ENCODE data around the gene AGXT.

The AGXT gene

DNA sequence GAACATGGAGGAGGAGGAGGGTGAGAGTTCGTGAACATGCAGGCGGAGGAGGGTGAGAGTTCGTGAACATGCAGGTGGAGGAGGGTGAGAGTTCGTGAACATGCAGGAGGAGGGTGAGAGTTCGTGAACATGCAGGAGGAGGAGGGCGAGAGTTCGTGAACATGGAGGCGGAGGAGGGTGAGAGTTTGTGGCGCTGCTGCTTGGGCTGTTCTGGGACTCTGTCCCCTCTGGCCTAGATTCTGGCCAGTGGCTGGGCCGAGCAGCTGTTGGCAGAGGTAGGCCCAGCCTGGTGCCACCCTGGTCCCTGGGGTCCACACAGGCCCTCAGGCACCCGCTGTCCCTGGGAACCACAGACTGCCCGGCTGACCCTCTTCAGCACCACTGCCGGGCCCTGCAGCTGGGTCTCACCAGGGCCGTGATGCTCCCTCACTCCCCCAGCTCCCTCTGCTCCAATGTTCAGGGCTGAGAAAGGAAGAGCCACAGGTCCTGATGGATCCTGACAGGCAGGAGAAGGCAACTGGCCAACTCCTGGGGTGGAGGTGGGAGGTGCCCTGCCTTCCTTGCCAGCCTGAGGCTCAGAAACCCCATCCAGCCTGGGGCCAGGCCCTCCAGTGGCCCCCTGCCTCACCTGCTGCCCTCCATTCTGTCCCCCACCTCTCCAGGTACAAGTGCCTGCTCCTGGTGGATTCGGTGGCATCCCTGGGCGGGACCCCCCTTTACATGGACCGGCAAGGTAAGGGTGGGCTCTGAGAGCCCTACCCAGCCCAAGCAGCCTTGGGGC, 3.9 kb downstream of the AGXT start:
- Histone ChIP-seq H3K36me3 (replicated peaks; ENCODE audit: low read depth, low read length) (no peaks in the 10 kb centered on the region), H3K9me3 (ENCODE audit: insufficient read depth, low read length) (no peaks in the 10 kb centered on the region), H3K4me1 (ENCODE audit: low read length) (no peaks in the 10 kb centered on the region), H3K27ac (ENCODE audit: low read length) (no peak overlapping the region), H2AFZ (ENCODE audit: low read depth, low read length) (no peak overlapping the region), H3K27me3 (ENCODE audit: low read depth, low read length) (no peaks in the 10 kb centered on the region), H4K20me1 (ENCODE audit: insufficient read depth, low read length) (no peaks in the 10 kb centered on the region), H3K4me2 (ENCODE audit: low read length) (no peak overlapping the region), H3K4me3 (ENCODE audit: low read length) (no peak overlapping the region), H3K9ac (ENCODE audit: low read length) (no peak overlapping the region), H3K79me2 (ENCODE audit: low read length) (no peaks in the 10 kb centered on the region)
- TF ChIP-seq, protein P1, sequence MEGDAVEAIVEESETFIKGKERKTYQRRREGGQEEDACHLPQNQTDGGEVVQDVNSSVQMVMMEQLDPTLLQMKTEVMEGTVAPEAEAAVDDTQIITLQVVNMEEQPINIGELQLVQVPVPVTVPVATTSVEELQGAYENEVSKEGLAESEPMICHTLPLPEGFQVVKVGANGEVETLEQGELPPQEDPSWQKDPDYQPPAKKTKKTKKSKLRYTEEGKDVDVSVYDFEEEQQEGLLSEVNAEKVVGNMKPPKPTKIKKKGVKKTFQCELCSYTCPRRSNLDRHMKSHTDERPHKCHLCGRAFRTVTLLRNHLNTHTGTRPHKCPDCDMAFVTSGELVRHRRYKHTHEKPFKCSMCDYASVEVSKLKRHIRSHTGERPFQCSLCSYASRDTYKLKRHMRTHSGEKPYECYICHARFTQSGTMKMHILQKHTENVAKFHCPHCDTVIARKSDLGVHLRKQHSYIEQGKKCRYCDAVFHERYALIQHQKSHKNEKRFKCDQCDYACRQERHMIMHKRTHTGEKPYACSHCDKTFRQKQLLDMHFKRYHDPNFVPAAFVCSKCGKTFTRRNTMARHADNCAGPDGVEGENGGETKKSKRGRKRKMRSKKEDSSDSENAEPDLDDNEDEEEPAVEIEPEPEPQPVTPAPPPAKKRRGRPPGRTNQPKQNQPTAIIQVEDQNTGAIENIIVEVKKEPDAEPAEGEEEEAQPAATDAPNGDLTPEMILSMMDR (IDR thresholded peaks at IDR 0.05; ENCODE audit: low read depth, low read length), result no peak
- TF ChIP-seq EZH2phosphoT487 (IDR thresholded peaks at IDR 0.05; ENCODE audit: low read depth), result no peak

- Histone ChIP-seq H3K4me1 (ENCODE audit: low read length) (no peaks in the 10 kb centered on the region), H3K27ac (ENCODE audit: low read length) (no peak overlapping the region), H3K4me3 (ENCODE audit: low read length) (no peak overlapping the region), H3K9ac (ENCODE audit: low read length) (no peak overlapping the region), H3K9me3 (ENCODE audit: insufficient read depth, low read length) (no peaks in the 10 kb centered on the region), H3K79me2 (ENCODE audit: low read length) (no peaks in the 10 kb centered on the region), H3K27me3 (ENCODE audit: low read depth, low read length) (no peaks in the 10 kb centered on the region), H4K20me1 (ENCODE audit: insufficient read depth, low read length) (no peaks in the 10 kb centered on the region), H2AFZ (ENCODE audit: low read depth, low read length) (no peak overlapping the region), H3K36me3 (replicated peaks; ENCODE audit: low read depth, low read length) (no peaks in the 10 kb centered on the region), H3K4me2 (ENCODE audit: low read length) (no peak overlapping the region)
- no peak for TF ChIP-seq EZH2phosphoT487 (IDR thresholded peaks at IDR 0.05; ENCODE audit: low read depth)
- TF ChIP-seq, protein P1 (IDR thresholded peaks at IDR 0.05; ENCODE audit: low read depth, low read length), result no peak
Measured at GRCh38 chr2:240873098-240873788, 4.6 kb downstream of the AGXT start.

GRCh38 chr2:240873805-240874714, 5.4 kb downstream of the AGXT start:
- TF ChIP-seq, protein P1 (IDR thresholded peaks at IDR 0.05; ENCODE audit: low read depth, low read length), result no peak
- no peak for TF ChIP-seq EZH2phosphoT487 (IDR thresholded peaks at IDR 0.05; ENCODE audit: low read depth)
- Histone ChIP-seq H3K4me1 (ENCODE audit: low read length) (no peaks in the 10 kb centered on the region), H3K9me3 (ENCODE audit: insufficient read depth, low read length) (no peaks in the 10 kb centered on the region), H3K27ac (ENCODE audit: low read length) (no peak overlapping the region), H2AFZ (ENCODE audit: low read depth, low read length) (no peak overlapping the region), H3K4me3 (ENCODE audit: low read length) (no peak overlapping the region), H3K4me2 (ENCODE audit: low read length) (no peak overlapping the region), H3K27me3 (ENCODE audit: low read depth, low read length) (no peaks in the 10 kb centered on the region), H4K20me1 (ENCODE audit: insufficient read depth, low read length) (no peaks in the 10 kb centered on the region), H3K36me3 (replicated peaks; ENCODE audit: low read depth, low read length) (no peaks in the 10 kb centered on the region), H3K9ac (ENCODE audit: low read length) (no peak overlapping the region), H3K79me2 (ENCODE audit: low read length) (no peaks in the 10 kb centered on the region)
